KOPT-K1 (cell line): Measurements from ENCODE around the gene GRIK2.

Source experiments
- H3K27ac ChIP-seq: fragments of 200-600 bp; sonication (generic); 2 replicates; pipeline ENCODE4 v1.5.1; 2016; ENCODE audit warnings: antibody characterized with exemption, mild to moderate bottlenecking, low read depth, low read length; ENCODE audit not compliant: poor library complexity, severe bottlenecking
- H3K36me3 ChIP-seq: fragments of 200-600 bp; sonication (generic); 2 replicates; pipeline ENCODE4 v1.5.1; 2017; ENCODE audit warnings: antibody characterized with exemption, mild to moderate bottlenecking, low read length, moderate library complexity; ENCODE audit not compliant: insufficient read depth
- H3K9me3 ChIP-seq: fragments of 200-600 bp; sonication (generic); 2 replicates; pipeline ENCODE4 v1.5.1; 2017; ENCODE audit warnings: antibody characterized with exemption, low read length, mild to moderate bottlenecking; ENCODE audit not compliant: insufficient read depth, poor library complexity, severe bottlenecking

Gene GRIK2

GRCh38 chr6:101747716-101748115 lies 354.2 kb downstream of the GRIK2 start:
- Histone ChIP-seq H3K9me3 (no peaks in the 10 kb centered on the region), H3K27ac (no peak overlapping the region), H3K36me3 (no peaks in the 10 kb centered on the region)

- Histone ChIP-seq H3K9me3 (no peaks in the 10 kb centered on the region), H3K27ac (no peak overlapping the region), H3K36me3 (no peaks in the 10 kb centered on the region)
Measured at GRCh38 chr6:101755931-101756330, 362.4 kb downstream of the GRIK2 start.

- Histone ChIP-seq H3K36me3 (no peaks in the 10 kb centered on the region), H3K9me3 (no peaks in the 10 kb centered on the region), H3K27ac (no peak overlapping the region)
Measured at GRCh38 chr6:101758368-101758767, 364.9 kb downstream of the GRIK2 start.

GRCh38 chr6:101760843-101761621 lies 367.5 kb downstream of the GRIK2 start:
- Histone ChIP-seq H3K27ac (no peak overlapping the region), H3K36me3 (no peaks in the 10 kb centered on the region), H3K9me3 (no peaks in the 10 kb centered on the region)

GRCh38 chr6:101762851-101763250 lies 369.3 kb downstream of the GRIK2 start:
- no peaks in the 10 kb centered on the region for H3K9me3 ChIP-seq
- no peak overlapping the region for H3K27ac ChIP-seq
- H3K36me3 ChIP-seq, result no peaks in the 10 kb centered on the region

- Histone ChIP-seq H3K9me3 (no peaks in the 10 kb centered on the region), H3K27ac (no peak overlapping the region), H3K36me3 (no peaks in the 10 kb centered on the region)
Measured at GRCh38 chr6:101765281-101765680, 371.8 kb downstream of the GRIK2 start.

GRCh38 chr6:101770116-101770515 lies 376.6 kb downstream of the GRIK2 start:
- no peak overlapping the region for H3K27ac ChIP-seq
- no peaks in the 10 kb centered on the region for H3K9me3 ChIP-seq
- no peaks in the 10 kb centered on the region for H3K36me3 ChIP-seq

- no peaks in the 10 kb centered on the region for H3K9me3 ChIP-seq
- no peak overlapping the region for H3K27ac ChIP-seq
- no peaks in the 10 kb centered on the region for H3K36me3 ChIP-seq
Measured at GRCh38 chr6:101776919-101777350, 383.4 kb downstream of the GRIK2 start.

- Histone ChIP-seq H3K36me3 (no peaks in the 10 kb centered on the region), H3K9me3 (no peaks in the 10 kb centered on the region), H3K27ac (no peak overlapping the region)
Measured at GRCh38 chr6:101777646-101778045, 384.1 kb downstream of the GRIK2 start.

GRCh38 chr6:101779051-101779844 lies 385.7 kb downstream of the GRIK2 start:
- Histone ChIP-seq H3K27ac (no peak overlapping the region), H3K36me3 (no peaks in the 10 kb centered on the region), H3K9me3 (no peaks in the 10 kb centered on the region)

- no peak overlapping the region for H3K27ac ChIP-seq
- H3K36me3 ChIP-seq, result no peaks in the 10 kb centered on the region
- H3K9me3 ChIP-seq, result no peaks in the 10 kb centered on the region
Measured at GRCh38 chr6:101783287-101783686, 389.8 kb downstream of the GRIK2 start.

- Histone ChIP-seq H3K27ac (no peak overlapping the region), H3K9me3 (no peaks in the 10 kb centered on the region), H3K36me3 (no peaks in the 10 kb centered on the region)
Measured at GRCh38 chr6:101784094-101784493, 390.6 kb downstream of the GRIK2 start.

GRCh38 chr6:101799531-101799930 lies 406.0 kb downstream of the GRIK2 start:
- H3K9me3 ChIP-seq, result no peaks in the 10 kb centered on the region
- no peak overlapping the region for H3K27ac ChIP-seq
- no peaks in the 10 kb centered on the region for H3K36me3 ChIP-seq

GRCh38 chr6:101800598-101800997 lies 407.1 kb downstream of the GRIK2 start:
- no peaks in the 10 kb centered on the region for H3K9me3 ChIP-seq
- no peaks in the 10 kb centered on the region for H3K36me3 ChIP-seq
- H3K27ac ChIP-seq, result no peak overlapping the region

GRCh38 chr6:101803136-101803535 lies 409.6 kb downstream of the GRIK2 start:
- H3K36me3 ChIP-seq, result no peaks in the 10 kb centered on the region
- H3K27ac ChIP-seq, result no peak overlapping the region
- H3K9me3 ChIP-seq, result no peaks in the 10 kb centered on the region
